Eye (tissue), 1 donor: ENCODE measurements around the gene AEBP1.

Experiments used
- DNase-seq: peaks from one replicate; pipeline ENCODE4 v3.0.0-alpha.2; 2015

The AEBP1 gene

GRCh38 chr7:44106311-44107065 is 2.3 kb downstream of the AEBP1 start:
- DNase-seq = no peak

GRCh38 chr7:44107116-44107960 is 3.2 kb downstream of the AEBP1 start:
- no peak for DNase-seq

GRCh38 chr7:44107961-44108767 is 4.0 kb downstream of the AEBP1 start:
- no peak for DNase-seq

GRCh38 chr7:44108768-44109750 is 4.9 kb downstream of the AEBP1 start:
- DNase-seq = no peak

- DNase-seq = no peak
Measured at GRCh38 chr7:44109991-44110390, 5.8 kb downstream of the AEBP1 start.

GRCh38 chr7:44110719-44111635 is 6.8 kb downstream of the AEBP1 start:
- DNase-seq = no peak

GRCh38 chr7:44111761-44112160 is 7.6 kb downstream of the AEBP1 start:
- DNase-seq = no peak

GRCh38 chr7:44112231-44112996 is 8.3 kb downstream of the AEBP1 start:
- DNase-seq = no peak

- no peak for DNase-seq
Measured at GRCh38 chr7:44112997-44113763, 9.0 kb downstream of the AEBP1 start.

GRCh38 chr7:44113764-44114354 is 9.7 kb downstream of the AEBP1 start:
- DNase-seq = no peak

GRCh38 chr7:44114586-44115310 is 10.6 kb downstream of the AEBP1 start:
- DNase-seq = no peak

- no peak for DNase-seq
Measured at GRCh38 chr7:44116087-44116788, 12.1 kb downstream of the AEBP1 start.

- DNase-seq = no peak
Measured at GRCh38 chr7:44116789-44117666, 12.9 kb downstream of the AEBP1 start.

GRCh38 chr7:44117801-44118429 is 13.8 kb downstream of the AEBP1 start:
- DNase-seq = no peak

- no peak for DNase-seq
Measured at GRCh38 chr7:44119829-44120380, 15.8 kb downstream of the AEBP1 start.

GRCh38 chr7:44120395-44120794 is 16.2 kb downstream of the AEBP1 start:
- no peak for DNase-seq
